ENCODE data around the gene TBC1D20.

DNA sequence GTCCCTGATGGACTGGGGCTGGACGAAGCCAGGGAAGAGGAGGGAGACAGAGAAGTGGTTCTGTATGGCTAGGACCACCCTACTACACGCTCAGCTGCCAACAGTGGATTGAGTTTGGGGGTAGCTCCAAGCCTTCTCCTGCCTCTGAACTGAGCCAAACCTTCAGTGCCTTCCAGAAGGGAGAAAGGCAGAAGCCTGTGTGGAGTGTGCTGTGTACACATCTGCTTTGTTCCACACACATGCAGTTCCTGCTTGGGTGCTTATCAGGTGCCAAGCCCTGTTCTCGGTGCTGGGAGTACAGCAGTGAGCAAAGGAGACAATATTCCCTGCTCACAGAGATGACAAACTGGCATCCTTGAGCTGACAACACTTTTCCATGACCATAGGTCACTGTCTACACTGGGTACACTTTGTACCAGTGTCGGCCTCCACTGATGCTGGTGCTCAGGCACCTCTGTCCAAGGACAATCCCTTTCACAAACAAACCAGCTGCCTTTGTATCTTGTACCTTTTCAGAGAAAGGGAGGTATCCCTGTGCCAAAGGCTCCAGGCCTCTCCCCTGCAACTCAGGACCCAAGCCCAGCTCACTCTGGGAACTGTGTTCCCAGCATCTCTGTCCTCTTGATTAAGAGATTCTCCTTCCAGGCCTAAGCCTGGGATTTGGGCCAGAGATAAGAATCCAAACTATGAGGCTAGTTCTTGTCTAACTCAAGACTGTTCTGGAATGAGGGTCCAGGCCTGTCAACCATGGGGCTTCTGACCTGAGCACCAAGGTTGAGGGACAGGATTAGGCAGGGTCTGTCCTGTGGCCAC is 65.5 kb downstream of the TBC1D20 start:
- TF ChIP-seq, protein P1, sequence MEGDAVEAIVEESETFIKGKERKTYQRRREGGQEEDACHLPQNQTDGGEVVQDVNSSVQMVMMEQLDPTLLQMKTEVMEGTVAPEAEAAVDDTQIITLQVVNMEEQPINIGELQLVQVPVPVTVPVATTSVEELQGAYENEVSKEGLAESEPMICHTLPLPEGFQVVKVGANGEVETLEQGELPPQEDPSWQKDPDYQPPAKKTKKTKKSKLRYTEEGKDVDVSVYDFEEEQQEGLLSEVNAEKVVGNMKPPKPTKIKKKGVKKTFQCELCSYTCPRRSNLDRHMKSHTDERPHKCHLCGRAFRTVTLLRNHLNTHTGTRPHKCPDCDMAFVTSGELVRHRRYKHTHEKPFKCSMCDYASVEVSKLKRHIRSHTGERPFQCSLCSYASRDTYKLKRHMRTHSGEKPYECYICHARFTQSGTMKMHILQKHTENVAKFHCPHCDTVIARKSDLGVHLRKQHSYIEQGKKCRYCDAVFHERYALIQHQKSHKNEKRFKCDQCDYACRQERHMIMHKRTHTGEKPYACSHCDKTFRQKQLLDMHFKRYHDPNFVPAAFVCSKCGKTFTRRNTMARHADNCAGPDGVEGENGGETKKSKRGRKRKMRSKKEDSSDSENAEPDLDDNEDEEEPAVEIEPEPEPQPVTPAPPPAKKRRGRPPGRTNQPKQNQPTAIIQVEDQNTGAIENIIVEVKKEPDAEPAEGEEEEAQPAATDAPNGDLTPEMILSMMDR (IDR thresholded peaks at IDR 0.05; ENCODE audit: low read depth, low read length): no peak
- no peak for TF ChIP-seq EZH2phosphoT487 (IDR thresholded peaks at IDR 0.05; ENCODE audit: low read depth)
